ENCODE results near the gene CEP72.
A peak's percentile ranks its signal among the peaks of the same experiment; 100 is the strongest.

The CEP72 gene

DNA sequence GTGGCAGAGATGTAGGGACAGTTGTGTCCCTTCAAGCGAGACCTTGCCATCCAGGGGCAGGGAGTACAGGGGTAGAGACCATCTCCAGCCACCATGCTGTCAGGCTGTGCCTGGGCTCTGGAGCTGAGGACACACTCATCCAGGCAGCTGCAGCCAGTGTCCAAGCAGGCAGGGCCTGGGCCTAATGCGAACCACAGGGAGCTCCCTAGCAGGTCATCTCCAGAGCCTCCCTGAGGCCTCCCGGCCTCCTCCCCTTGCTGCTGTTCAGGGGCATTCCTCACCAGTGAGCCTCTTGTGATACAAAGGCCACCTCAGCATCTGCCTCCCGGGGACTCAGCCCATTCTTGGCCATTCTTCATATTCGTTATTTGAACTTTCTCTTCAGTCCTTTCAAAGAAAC lies 46.0 kb downstream of the CEP72 start:
- no peak for DNase-seq

DNA sequence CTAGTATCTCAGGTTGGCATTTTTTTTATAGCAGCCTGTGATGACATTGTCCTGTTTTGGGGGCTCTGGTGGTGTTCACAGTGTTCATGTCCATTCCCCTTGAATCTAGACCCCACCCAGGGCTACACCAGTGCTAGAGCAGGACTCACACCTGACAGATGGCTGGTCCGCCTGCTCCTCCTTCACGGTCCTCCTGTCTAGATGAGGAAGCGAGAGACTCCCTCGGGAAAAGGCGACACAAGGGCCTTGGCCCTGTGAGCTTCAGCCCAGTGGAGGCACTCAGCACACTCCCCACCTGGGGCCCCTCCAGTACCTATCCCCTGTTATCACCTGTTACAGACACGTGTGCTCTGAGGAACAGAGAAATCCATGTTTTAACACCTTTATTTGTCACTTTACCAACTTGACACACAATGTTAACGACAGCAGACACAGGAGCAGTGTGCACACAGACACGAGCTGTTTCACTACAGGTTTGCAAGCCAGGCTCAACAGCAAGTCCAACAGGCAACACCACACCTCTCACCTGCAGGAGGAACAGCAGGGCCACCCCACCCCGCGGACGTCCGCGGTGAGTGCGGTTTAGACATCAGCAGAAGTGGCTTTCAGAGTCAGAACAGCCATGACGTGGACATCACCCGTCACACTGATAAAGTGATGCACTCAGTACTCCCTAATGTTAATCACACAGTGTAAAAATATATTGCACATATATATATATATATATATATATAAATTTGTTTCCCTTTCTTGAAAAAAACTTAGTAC lies 47.5 kb downstream of the CEP72 start:
- DNase-seq, result no peak

DNA sequence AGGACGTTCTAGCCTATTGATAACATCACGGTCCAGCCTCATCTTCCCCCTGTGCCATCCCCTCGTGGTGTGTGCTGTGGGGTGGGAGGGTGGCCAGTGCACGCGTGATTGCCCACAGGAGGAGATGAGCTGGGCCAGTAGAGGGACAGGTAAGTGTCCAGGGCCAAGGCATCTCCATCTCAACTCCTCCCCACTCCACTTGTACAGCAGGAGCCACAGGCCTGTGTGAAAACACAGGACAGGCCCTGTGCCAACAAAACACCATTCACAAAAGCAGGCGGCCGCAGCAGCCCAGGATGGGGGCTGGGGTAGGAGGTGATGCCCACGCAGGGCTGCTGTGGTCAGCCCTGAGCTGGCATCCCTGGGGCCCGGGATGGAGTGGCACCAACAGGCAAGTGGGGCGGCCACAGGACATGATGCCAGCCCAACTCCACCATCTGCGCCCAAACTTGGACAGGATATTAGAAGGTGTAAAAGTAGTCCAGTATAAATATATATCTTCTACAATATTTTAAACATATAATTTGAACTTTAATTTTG lies 48.4 kb downstream of the CEP72 start:
- DNase-seq, result no peak

DNA sequence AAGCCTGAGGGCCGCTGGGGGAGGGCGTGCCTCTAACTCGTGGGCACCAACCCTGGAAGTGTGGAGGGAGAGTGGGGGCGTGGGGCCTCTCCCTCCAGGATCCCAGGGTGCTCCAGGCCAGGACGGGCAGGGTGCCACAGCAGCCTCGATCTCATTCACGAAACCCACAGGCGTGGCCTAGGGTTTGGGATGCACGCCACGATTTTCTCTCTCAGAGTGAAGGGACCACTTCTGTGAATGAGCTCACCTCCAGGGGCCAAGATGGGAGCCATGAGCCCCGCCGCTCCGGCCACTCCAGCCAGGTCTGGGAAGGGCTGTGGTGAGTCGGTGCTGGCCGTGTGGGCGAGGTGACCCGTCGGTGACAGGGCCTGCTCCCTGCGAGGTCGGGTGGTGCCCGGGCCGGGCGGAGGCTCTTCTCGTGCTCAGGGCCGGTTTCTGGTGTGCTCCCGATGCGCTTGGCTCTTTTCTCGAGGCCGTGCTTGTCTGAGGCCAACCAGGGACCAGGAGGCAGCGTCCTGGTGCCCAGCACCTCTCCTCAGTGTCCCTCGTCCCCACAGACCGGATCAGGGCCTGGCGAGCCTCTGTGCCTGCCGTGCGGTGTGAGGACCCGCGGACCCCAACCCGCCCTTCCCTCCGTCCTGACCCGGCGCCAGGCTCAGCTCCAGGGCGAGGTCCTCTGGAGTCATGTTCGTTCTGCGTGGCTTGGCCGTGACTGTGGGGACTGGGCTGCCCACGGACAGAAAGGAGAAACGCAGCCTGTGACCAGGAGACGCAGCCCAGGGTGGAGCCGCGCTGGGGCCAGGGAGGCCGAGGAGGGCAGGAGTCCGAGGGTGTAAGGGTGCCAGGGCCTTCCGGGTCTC lies 50.0 kb downstream of the CEP72 start:
- no peak for DNase-seq

DNA sequence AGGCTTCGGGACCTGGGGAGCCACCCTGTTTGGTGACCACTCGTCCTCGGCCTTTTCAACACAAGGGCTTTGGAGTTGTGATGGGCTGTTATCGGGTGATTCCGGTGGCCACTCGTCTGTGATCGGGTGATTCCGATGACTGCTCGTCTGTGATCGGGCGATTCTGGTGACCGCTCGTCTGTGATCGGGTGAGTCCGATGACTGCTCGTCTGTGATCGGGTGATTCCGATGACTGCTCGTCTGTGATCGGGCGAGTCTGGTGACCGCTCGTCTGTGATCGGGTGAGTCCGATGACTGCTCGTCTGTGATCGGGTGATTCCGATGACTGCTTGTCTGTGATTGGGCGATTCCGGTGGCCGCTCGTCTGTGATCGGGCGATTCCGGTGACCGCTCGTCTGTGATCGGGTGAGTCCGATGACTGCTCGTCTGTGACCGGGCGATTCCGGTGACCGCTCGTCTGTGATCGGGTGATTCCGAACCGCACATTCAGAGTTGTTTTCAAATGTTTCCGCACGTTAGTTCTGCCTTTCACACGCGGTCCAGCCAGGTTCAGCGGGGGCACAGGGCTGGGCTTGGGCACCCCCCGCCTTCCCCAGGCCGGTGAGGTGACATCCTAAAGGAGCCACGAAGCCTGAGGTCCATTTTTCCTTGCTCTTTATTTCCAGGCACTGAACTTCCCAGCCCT lies 50.8 kb downstream of the CEP72 start:
- no peak for DNase-seq

DNA sequence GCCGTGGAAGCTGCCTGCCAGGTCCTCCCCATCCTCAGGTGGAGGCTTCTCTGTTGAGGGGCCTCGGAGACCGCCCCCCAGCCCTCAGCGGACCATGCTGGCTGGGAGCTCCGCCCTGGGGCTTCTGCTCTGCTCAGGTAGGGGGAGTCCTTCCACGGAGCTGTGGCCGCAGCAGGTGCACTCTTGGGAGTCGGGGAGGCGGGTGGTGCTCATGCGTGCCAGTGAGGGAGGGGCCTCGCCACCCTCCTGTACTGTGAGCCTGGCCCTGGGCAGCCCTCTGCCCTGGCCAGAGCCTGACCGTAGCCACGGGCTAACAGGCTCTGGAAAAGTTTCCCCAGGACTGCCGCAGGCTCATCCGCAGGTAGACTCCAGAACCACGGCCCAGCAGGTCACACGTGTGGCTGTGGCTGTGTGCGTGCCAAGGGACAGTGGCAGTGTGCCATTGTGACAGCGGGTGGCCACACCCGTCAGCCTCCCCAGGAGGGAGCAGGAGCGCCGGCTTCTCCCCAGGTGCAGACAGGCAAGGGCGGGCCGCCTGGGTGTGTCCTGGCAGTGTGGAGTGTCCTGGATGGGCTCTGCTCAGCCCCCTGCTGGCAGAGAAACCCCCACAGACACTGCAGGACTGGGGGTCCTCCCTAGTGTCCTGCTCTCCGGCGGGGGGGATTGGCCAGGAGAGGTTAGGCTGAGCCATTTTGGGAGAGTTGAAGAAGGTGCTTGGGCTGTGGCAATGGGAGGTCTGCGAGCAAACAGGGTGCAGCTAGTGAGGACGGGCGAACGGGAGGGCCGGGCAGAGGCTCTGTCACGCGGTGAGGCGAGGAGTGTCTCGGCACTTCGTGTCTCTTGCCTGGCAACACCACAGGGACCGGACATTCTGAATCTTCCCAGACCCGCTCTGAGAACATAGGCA lies 51.5 kb downstream of the CEP72 start:
- no peak for DNase-seq

DNA sequence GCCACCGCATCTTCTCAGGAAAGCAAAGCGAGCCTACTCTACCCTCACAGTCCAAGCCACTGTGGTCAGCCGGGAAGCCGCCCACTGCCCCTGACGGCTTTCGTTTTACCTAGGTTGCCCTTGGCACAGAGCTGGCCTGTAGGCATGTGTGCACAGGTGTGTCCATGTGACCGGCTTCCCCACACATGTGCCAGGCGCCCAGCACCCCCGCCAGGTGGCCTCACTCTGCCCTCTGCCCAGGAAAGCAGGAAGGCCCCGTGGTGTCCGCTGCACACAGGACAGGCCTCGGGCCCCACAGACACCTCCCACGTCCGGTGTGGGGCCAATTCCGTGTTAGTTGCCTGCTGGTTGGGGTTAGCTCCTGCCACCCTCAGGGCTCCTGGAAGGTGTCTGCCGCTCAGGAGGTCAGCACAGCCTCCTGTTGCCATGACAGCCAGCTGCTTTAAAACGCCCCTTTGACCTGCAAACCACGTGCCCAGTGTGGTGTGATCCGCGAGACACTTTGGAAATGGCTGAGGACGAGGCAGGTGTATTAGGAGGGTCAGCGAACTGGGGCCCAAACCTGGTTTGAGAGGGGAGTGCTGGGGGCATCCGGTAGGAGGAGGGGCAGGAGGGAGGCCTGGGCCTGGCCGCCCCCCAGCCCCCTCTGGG lies 52.3 kb downstream of the CEP72 start:
- DNase-seq, result no peak

DNA sequence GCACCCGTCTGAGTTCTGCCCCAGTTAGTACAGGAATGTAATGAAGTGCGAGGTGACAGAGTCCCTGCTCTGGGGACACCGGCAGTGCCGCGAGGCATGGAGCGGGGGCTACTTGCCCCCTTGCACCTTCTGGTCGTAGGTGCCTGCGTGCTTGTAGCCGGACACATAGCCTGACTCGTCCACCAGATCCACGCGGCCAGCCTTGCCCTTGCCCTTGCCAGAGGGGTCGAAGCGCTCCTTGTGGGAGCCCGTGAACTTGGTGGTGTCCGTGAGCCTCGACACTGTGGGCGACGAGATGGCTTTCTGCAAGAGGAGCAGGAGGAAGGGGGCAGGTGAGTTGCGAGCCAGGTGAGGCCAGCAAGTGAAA lies 52.8 kb downstream of the CEP72 start:
- no peak for DNase-seq

DNA sequence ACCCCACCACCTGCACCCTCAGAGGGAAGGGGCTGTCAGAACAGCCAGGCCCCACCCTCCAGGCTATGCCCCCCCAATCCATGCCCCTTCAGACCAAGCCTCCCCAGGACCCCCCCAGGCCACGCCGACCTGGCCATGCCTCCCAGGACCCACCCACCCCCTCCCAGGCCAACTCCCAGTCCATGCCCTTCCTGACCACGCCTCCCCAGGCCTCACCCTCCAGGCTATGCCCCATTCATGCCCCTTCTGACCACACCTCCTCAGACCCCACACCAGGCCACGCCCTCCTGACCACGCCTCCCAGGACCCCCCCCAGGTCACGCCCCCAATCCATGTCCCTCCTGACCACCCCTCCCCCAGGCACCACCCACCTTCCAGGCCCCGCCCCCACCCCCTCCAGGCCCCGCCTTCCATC lies 53.4 kb downstream of the CEP72 start:
- no peak for DNase-seq

DNA sequence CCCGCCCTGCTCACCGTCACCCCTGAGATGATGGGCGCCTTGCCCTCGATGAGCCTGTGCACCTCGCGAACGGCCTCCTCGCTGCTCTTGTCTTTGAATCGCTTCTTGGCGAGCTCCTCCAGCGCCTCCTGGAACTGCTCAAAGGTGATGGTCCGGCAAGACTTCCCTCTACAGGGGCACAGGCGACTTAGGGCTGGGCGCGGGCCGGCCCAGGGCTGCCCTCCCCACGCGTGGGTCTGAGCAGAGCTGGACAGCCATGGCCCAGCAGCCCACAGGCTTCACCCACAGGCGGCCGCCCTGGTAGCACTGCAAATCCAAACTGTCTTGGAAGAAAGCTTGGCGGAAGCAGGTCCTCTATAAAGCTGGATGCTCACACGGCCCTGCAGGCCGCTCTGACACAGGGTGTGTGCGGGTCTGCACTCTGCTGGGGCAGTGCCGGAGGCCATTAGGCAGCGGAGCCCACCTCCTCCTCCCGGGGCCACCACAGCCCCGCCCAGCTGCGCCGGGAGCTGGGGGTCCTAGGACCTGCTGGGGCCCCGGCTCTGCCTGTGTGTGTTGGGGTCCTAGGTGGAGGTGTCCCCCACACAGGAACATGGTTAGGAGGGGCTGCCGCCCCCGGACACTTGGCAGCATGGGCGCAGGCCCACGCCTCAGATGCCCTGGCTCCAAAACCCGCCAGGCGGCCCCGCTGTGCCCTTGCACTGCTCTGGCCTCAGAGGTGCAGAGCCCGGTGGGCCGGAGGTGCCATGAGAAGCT lies 54.0 kb downstream of the CEP72 start:
- no peak for DNase-seq

DNA sequence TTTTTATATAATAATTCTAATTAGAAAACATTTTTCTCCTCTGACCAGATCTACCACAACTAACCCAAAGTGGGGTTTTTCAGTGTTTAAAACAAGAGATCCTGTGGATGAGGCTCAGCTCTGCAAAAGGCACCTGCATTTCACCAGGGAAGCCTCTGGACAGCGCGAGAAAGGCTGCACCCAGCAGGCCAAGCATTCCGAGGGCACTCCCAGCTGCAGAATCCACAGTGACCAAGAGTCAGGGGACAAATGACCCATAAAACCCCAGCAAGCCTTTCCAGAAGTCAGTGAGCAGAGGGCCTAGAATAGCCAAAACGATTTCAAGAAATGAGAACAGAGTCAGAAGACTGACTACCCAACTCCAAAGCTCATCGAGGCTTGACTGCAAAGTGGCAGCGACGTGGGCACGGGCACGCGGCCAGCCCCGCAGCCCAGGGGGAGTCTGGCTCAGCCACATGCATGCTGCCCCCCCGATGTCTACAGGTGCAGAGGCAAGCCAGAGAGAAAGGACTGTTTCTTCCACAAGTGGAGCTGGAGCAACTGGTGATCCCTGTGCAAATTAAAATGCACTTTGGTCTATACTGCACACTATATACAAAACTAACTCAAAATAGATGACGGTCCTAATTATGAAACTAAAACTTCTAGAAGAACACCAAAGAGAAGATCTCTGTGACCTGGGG lies 54.8 kb downstream of the CEP72 start:
- no peak for DNase-seq

DNA sequence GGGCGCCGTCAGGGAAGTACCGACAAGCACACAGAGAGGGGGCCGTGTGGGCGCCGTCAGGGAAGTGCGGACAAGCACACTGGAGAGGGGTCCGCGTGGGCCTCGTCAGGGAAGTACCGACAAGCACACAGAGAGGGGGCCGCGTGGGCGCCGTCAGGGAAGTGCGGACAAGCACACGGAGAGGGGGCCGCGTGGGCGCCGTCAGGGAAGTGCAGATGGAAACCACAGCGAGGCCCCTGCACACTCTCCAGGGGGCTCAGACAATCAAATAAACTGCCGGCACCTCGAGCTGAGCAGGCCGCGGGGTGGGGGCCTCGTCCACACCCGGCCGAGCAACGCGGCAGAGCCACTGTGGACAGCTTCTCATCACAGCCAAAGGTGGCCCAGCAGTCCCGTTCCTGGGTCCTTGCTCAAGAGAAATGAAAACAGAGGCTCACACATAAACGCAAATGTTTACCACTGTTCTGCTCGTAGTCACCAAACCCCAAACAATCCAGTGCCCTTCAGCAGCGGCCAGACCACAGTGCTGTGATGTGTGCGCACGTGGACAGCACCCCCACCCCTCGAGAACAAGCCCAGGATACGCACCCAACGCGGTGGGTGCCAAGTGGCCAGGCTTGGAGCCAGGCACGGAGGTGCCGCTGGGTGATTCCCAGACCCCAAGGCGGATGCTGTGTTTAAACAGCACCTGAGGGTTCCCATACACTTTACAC lies 56.3 kb downstream of the CEP72 start:
- DNase-seq, result no peak

DNA sequence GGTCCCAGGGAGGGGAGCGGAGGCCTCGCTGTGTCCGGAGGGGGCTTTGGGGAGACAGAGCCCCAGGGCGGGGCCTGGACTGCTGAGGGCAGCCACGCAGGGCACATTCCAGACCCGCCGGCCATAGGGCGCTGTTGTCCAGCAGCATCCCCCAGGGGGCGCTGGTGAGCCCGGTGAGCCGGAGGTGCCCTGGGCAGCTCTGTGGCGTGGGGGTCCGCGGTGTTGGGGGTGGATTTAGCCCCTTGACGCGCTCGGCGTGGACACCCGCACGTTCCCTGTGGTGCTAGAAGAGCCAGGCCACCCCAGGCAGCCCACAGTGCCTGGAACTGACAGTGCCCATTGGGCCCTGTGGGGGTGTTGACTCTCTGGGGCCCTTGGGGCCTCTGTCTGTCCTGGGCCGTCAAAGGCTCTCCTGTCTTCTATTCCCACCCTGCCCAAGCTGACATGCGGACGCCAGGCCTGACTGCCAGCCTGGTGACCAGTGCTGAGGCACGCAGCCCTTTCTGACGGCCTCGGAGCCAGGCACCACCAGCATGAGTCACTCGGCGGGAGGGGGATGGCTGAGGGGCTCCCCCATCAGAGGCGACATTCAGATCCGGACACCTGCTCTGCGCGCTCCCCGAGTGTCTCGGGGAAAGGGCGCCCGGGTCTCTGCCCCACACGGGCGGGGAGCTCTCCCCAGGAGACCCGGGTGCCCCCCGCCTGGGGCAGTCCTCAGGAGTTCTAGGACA lies 57.1 kb downstream of the CEP72 start:
- DNase-seq, result no peak

DNA sequence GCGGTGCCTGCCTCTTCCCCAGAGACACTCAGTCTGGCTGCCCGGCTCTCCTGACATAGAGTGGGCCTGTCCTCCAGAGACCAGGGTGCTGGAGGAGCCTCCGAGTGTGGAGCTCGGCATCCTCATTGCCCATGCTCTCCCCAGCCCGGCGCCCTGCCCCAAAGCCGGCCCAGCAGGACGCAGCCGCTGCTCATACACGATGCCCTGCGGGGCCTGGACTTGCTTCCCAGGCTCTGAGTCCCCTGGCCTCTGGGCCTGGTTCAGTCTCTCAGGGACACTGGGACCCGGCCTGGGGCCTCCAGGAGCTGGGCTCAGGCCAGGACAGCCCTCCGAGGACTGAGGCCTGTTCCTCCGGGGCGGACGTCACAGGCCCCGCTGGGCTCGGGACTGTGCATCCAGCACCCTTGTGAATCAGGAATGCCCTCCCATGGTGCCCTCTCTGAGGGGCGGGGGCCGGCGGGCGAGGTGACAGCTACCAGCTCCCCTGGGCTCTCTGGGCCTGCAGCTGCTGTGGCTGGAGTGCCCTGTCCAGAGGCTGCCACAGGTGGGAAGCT lies 57.8 kb downstream of the CEP72 start:
- DNase-seq, result peak; percentile 11

DNA sequence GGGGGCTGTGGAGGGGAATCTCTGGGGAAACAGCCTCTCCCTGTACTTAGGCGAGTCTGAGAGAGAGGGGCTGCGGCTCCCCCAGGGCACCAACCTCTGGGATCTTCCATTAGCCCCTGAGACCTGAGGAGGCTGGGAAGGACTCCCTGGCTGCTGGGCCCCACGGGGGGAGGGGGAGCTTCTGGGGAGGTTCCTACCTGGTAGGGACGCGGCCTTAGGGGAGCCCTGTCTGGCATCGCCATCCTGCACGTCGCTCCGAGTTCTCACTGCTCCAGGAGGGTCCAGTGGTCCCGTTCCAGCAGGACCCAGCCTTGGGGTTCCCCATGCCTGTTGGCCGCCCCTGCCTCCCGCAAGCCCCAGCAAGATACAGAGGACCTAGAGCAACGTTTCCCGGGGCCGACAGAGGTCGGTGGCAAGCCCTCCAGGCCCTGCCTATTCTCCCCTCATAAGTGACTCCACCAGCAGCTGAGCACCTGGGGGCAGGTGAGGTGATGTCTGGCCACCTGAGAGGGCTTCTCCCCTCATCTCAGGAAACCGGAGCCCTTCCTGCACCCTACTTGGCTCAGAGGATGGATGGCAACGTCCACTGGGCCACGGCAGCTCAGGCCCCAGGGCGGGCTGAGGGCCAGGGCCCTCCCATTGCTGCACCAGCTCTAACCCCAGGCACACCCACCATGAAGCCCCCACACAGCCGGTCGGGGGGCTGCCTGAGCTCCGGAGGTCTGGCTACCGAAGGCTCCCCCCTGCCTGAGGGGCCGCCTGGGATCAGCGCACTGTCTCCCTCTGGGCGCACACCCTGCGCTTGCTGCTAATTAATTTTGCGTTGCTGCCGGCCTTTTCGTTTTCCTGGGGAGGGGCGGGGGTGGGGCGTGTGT lies 58.5 kb downstream of the CEP72 start:
- DNase-seq, result no peak

DNA sequence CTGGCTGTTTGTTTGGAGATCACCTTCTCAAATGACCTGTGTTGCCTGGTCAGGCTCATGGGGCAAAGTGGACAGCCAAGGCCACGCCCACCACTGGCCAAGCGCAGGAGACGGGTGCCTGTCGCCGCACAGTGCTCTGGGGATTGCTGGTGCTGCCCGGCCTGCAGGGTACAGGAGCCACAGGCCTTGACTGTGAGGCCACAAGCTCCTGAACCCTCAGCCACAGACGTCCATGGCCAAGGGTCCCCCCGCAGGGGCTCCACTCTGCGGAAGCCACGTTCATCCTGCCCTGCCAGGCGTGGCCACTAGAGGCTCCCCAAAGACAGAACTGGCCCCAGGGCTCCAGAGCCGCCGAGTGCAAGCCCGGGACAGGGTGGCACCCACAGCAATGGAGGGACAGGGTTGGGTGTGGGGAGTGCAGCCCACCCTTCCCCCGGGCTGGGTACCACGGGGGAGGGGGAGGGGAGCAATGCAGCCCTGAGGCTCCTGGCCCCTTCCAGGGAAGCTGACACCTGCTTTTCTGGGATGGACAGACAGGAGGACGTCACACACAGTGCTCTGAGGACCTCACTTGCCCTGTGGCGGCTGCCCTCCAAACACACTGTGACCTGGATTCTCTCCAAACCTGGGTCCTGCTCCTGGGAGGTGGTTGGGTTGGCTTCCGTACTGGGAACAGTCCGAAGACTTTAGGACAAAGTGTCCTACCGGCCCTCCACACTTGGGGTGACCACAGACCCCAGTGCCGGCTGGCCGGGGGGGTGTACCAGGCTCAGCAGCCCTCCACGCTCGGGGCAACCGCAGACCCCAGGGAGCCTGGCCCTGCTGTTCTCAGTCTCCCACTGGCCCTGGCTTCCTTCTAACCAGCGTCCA lies 59.6 kb downstream of the CEP72 start:
- DNase-seq, result peak; percentile 76
